ENCODE results near the gene SLCO2B1. TPM values are rescaled to one million over a fixed set of nuclear protein-coding genes. Genes with fewer than 3 reads are reported as not detected.
A peak's percentile ranks its signal among the peaks of the same experiment; 100 is the strongest.

SLCO2B1 gene
- total RNA-seq, 1 experiment from 2014 or later: 0.07 TPM

- no peaks in the 10 kb centered on the region for H3K36me3 ChIP-seq (replicated peaks; ENCODE audit: control insufficient read depth, insufficient read depth, low read length)
- H3K27me3 ChIP-seq (ENCODE audit: control insufficient read depth, insufficient read depth, low read length): no peaks in the 10 kb centered on the region; the same call in 1 of the 2 replicates
- no peak for DNase-seq
- no peak overlapping the region for H3K4me3 ChIP-seq (ENCODE audit: insufficient read depth, low read depth, low read length)
These were observed 15.3 kb upstream of the SLCO2B1 start for GRCh38 chr11:75135651-75136050.

GRCh38 chr11:75140269-75141138 is 10.4 kb upstream of the SLCO2B1 start:
- peaks cover 2% of the 10 kb centered on the region; the same call in 1 of the 2 replicates for H3K27me3 ChIP-seq (ENCODE audit: control insufficient read depth, insufficient read depth, low read length)
- peak; percentile 90 for DNase-seq
- no peaks in the 10 kb centered on the region for H3K36me3 ChIP-seq (replicated peaks; ENCODE audit: control insufficient read depth, insufficient read depth, low read length)
- H3K4me3 ChIP-seq (ENCODE audit: insufficient read depth, low read depth, low read length): no peak overlapping the region

GRCh38 chr11:75141166-75141565 is 9.7 kb upstream of the SLCO2B1 start:
- Histone ChIP-seq H3K36me3 (replicated peaks; ENCODE audit: control insufficient read depth, insufficient read depth, low read length) (no peaks in the 10 kb centered on the region), H3K27me3 (ENCODE audit: control insufficient read depth, insufficient read depth, low read length) (peaks cover 2% of the 10 kb centered on the region; the same call in 1 of the 2 replicates), H3K4me3 (ENCODE audit: insufficient read depth, low read depth, low read length) (no peak overlapping the region)
- DNase-seq: peak; percentile 6

- DNase-seq: peak; percentile 47
- H3K27me3 ChIP-seq (ENCODE audit: control insufficient read depth, insufficient read depth, low read length): peaks cover 2% of the 10 kb centered on the region; the same call in 1 of the 2 replicates
- no peaks in the 10 kb centered on the region for H3K36me3 ChIP-seq (replicated peaks; ENCODE audit: control insufficient read depth, insufficient read depth, low read length)
- no peak overlapping the region for H3K4me3 ChIP-seq (ENCODE audit: insufficient read depth, low read depth, low read length)
These were observed 8.0 kb upstream of the SLCO2B1 start for GRCh38 chr11:75142714-75143419.

- Histone ChIP-seq H3K36me3 (replicated peaks; ENCODE audit: control insufficient read depth, insufficient read depth, low read length) (no peaks in the 10 kb centered on the region), H3K4me3 (ENCODE audit: insufficient read depth, low read depth, low read length) (no peak overlapping the region), H3K27me3 (ENCODE audit: control insufficient read depth, insufficient read depth, low read length) (peaks cover 2% of the 10 kb centered on the region; the same call in 1 of the 2 replicates)
- no peak for DNase-seq
These were observed 7.5 kb upstream of the SLCO2B1 start for GRCh38 chr11:75143420-75143731.

GRCh38 chr11:75144716-75145014 is 6.2 kb upstream of the SLCO2B1 start:
- no peaks in the 10 kb centered on the region for H3K36me3 ChIP-seq (replicated peaks; ENCODE audit: control insufficient read depth, insufficient read depth, low read length)
- no peak overlapping the region for H3K4me3 ChIP-seq (ENCODE audit: insufficient read depth, low read depth, low read length)
- peaks cover 2% of the 10 kb centered on the region; the same call in 1 of the 2 replicates for H3K27me3 ChIP-seq (ENCODE audit: control insufficient read depth, insufficient read depth, low read length)

GRCh38 chr11:75145196-75145971 is 5.5 kb upstream of the SLCO2B1 start:
- Histone ChIP-seq H3K36me3 (replicated peaks; ENCODE audit: control insufficient read depth, insufficient read depth, low read length) (no peaks in the 10 kb centered on the region), H3K27me3 (ENCODE audit: control insufficient read depth, insufficient read depth, low read length) (peaks cover 2% of the 10 kb centered on the region; the same call in 1 of the 2 replicates), H3K4me3 (ENCODE audit: insufficient read depth, low read depth, low read length) (no peak overlapping the region)
- DNase-seq: peak; percentile 45

More at GRCh38 chr11:75144716-75145014, 6.2 kb upstream of the SLCO2B1 start:
- no peak for DNase-seq

GRCh38 chr11:75145972-75146519 is 4.9 kb upstream of the SLCO2B1 start:
- peaks cover 2% of the 10 kb centered on the region; the same call in 1 of the 2 replicates for H3K27me3 ChIP-seq (ENCODE audit: control insufficient read depth, insufficient read depth, low read length)
- no peaks in the 10 kb centered on the region for H3K36me3 ChIP-seq (replicated peaks; ENCODE audit: control insufficient read depth, insufficient read depth, low read length)
- no peak for DNase-seq
- H3K4me3 ChIP-seq (ENCODE audit: insufficient read depth, low read depth, low read length): no peak overlapping the region

- H3K4me3 ChIP-seq (ENCODE audit: insufficient read depth, low read depth, low read length): no peak overlapping the region
- DNase-seq: no peak
- H3K36me3 ChIP-seq (replicated peaks; ENCODE audit: control insufficient read depth, insufficient read depth, low read length): no peaks in the 10 kb centered on the region
- peaks cover 2% of the 10 kb centered on the region; the same call in 1 of the 2 replicates for H3K27me3 ChIP-seq (ENCODE audit: control insufficient read depth, insufficient read depth, low read length)
These were observed 4.2 kb upstream of the SLCO2B1 start for GRCh38 chr11:75146711-75147110.

GRCh38 chr11:75147191-75147874 is 3.6 kb upstream of the SLCO2B1 start:
- no peak overlapping the region for H3K4me3 ChIP-seq (ENCODE audit: insufficient read depth, low read depth, low read length)
- peak; percentile 12 for DNase-seq
- H3K27me3 ChIP-seq (ENCODE audit: control insufficient read depth, insufficient read depth, low read length): no peaks in the 10 kb centered on the region; the same call in 1 of the 2 replicates
- H3K36me3 ChIP-seq (replicated peaks; ENCODE audit: control insufficient read depth, insufficient read depth, low read length): no peaks in the 10 kb centered on the region

- DNase-seq: no peak
- H3K27me3 ChIP-seq (ENCODE audit: control insufficient read depth, insufficient read depth, low read length): no peaks in the 10 kb centered on the region
- no peaks in the 10 kb centered on the region for H3K36me3 ChIP-seq (replicated peaks; ENCODE audit: control insufficient read depth, insufficient read depth, low read length)
- no peak overlapping the region for H3K4me3 ChIP-seq (ENCODE audit: insufficient read depth, low read depth, low read length)
These were observed 3.0 kb upstream of the SLCO2B1 start for GRCh38 chr11:75147875-75148263.

GRCh38 chr11:75148436-75148983 is 2.4 kb upstream of the SLCO2B1 start:
- H3K4me3 ChIP-seq (ENCODE audit: insufficient read depth, low read depth, low read length): no peak overlapping the region
- DNase-seq: no peak
- H3K36me3 ChIP-seq (replicated peaks; ENCODE audit: control insufficient read depth, insufficient read depth, low read length): no peaks in the 10 kb centered on the region
- H3K27me3 ChIP-seq (ENCODE audit: control insufficient read depth, insufficient read depth, low read length): no peaks in the 10 kb centered on the region

- no peak for DNase-seq
- H3K36me3 ChIP-seq (replicated peaks; ENCODE audit: control insufficient read depth, insufficient read depth, low read length): no peaks in the 10 kb centered on the region
- no peaks in the 10 kb centered on the region for H3K27me3 ChIP-seq (ENCODE audit: control insufficient read depth, insufficient read depth, low read length)
- no peak overlapping the region for H3K4me3 ChIP-seq (ENCODE audit: insufficient read depth, low read depth, low read length)
These were observed 991 bp upstream of the SLCO2B1 start for GRCh38 chr11:75149766-75150465.
